ENCODE data around the gene NTPCR.

Gene NTPCR

GRCh38 chr1:232968391-232968790, 18.0 kb downstream of the NTPCR start:
- in situ Hi-C loops (cut with MboI; ENCODE audit: low sequenced_read_pairs, unreplicated experiment), result no loop called here
- no peak for DNase-seq (ENCODE audit: low spot score)

GRCh38 chr1:232968965-232969364, 18.6 kb downstream of the NTPCR start:
- DNase-seq (ENCODE audit: low spot score), result no peak
- in situ Hi-C loops (cut with MboI; ENCODE audit: low sequenced_read_pairs, unreplicated experiment), result no loop called here
- TF ChIP-seq CTCF (IDR thresholded peaks at IDR 0.05; ENCODE audit: borderline replicate concordance, control extremely low read depth, extremely low read depth, insufficient read depth, missing control alignments), result no peak

More at GRCh38 chr1:232968391-232968790, 18.0 kb downstream of the NTPCR start:
- no peak for TF ChIP-seq CTCF (IDR thresholded peaks at IDR 0.05; ENCODE audit: borderline replicate concordance, control extremely low read depth, extremely low read depth, insufficient read depth, missing control alignments)

- no peak for DNase-seq (ENCODE audit: low spot score)
- no peak for TF ChIP-seq CTCF (IDR thresholded peaks at IDR 0.05; ENCODE audit: borderline replicate concordance, control extremely low read depth, extremely low read depth, insufficient read depth, missing control alignments)
- in situ Hi-C loops (cut with MboI; ENCODE audit: low sequenced_read_pairs, unreplicated experiment), result no loop called here
These were observed 19.4 kb downstream of the NTPCR start for GRCh38 chr1:232969799-232970198.

GRCh38 chr1:232970508-232970907, 20.1 kb downstream of the NTPCR start:
- in situ Hi-C loops (cut with MboI; ENCODE audit: low sequenced_read_pairs, unreplicated experiment), result no loop called here
- DNase-seq (ENCODE audit: low spot score), result no peak
- no peak for TF ChIP-seq CTCF (IDR thresholded peaks at IDR 0.05; ENCODE audit: borderline replicate concordance, control extremely low read depth, extremely low read depth, insufficient read depth, missing control alignments)

GRCh38 chr1:232973652-232974611, 23.5 kb downstream of the NTPCR start:
- no peak for TF ChIP-seq CTCF (IDR thresholded peaks at IDR 0.05; ENCODE audit: borderline replicate concordance, control extremely low read depth, extremely low read depth, insufficient read depth, missing control alignments)
- in situ Hi-C loops (cut with MboI; ENCODE audit: low sequenced_read_pairs, unreplicated experiment), result no loop called here
- no peak for DNase-seq (ENCODE audit: low spot score)

GRCh38 chr1:232974971-232975370, 24.6 kb downstream of the NTPCR start:
- no peak for TF ChIP-seq CTCF (IDR thresholded peaks at IDR 0.05; ENCODE audit: borderline replicate concordance, control extremely low read depth, extremely low read depth, insufficient read depth, missing control alignments)
- in situ Hi-C loops (cut with MboI; ENCODE audit: low sequenced_read_pairs, unreplicated experiment), result no loop called here
- DNase-seq (ENCODE audit: low spot score), result no peak
